Panc1 (cell line): ENCODE results near the gene ADGRG7. TPM values are rescaled to one million over a fixed set of nuclear protein-coding genes. Genes with fewer than 3 reads are reported as not detected.

Experiments
- ATAC-seq: fragments of 200-7000 bp; cut with Tn5 transposase; 2 replicates; pipeline ENCODE4 v1.9.1; 2020; ENCODE audit warnings: mild to moderate bottlenecking, moderate library complexity
- BruUV-seq: library from RNA; stranded (reverse); fragments of 400-500 nt; replicated peaks from 2 replicates; lab custom pipeline; 2021; lab: Mats Ljungman, UMichigan
- CTCF ChIA-PET: fragments of 300-600 bp; sonication (Branson Sonifier 250); formaldehyde crosslinking; loops from one replicate; lab custom pipeline; 2022; ENCODE audit warnings: antibody characterized with exemption; lab: Charles Lee
- POLR2A ChIA-PET: fragments of 300-600 bp; sonication (Branson Sonifier 250); formaldehyde crosslinking; loops from one replicate; lab custom pipeline; 2022; ENCODE audit warnings: antibody characterized with exemption; lab: Charles Lee
- DNase-seq: peaks from one replicate; pipeline ENCODE4 v3.0.0-alpha.2; 2010; ENCODE audit warnings: low read depth, low spot score
- H3K27ac ChIP-seq: 2 replicates; pipeline ENCODE4 v1.5.1; 2011; ENCODE audit warnings: mild to moderate bottlenecking, low read length, inconsistent platforms
- H3K27me3 ChIP-seq: fragments of 200-500 bp; sonication (Bioruptor generic); 2 replicates; pipeline ENCODE4 v1.6.0; 2014; ENCODE audit warnings: low read length, inconsistent platforms; ENCODE audit not compliant: control insufficient read depth, insufficient read depth
- H3K36me3 ChIP-seq: fragments of 200-500 bp; sonication (Bioruptor generic); 2 replicates; pipeline ENCODE4 v1.5.1; 2014; ENCODE audit warnings: inconsistent platforms, mild to moderate bottlenecking, low read length, moderate library complexity; ENCODE audit not compliant: control insufficient read depth, insufficient read depth
- H3K4me1 ChIP-seq: 2 replicates; pipeline ENCODE4 v1.5.1; 2011; ENCODE audit warnings: inconsistent platforms, mild to moderate bottlenecking, low read length, moderate library complexity; ENCODE audit not compliant: control insufficient read depth, insufficient read depth
- H3K4me3 ChIP-seq, 2 experiments: 2 replicates each; pipeline ENCODE4 v1.5.1; 2011 to 2012; ENCODE audit warnings: low read depth in 2 of 2, low read length in 2 of 2, mild to moderate bottlenecking in 2 of 2, inconsistent platforms in 1 of 2, moderate library complexity in 1 of 2
- H3K9me3 ChIP-seq: fragments of 200-500 bp; sonication (Bioruptor generic); 2 replicates; pipeline ENCODE4 v1.5.1; 2014; ENCODE audit warnings: low read depth, mild to moderate bottlenecking, inconsistent platforms, low read length, moderate library complexity; ENCODE audit not compliant: control insufficient read depth, insufficient read depth
- POLR2AphosphoS5 ChIP-seq: IDR thresholded peaks from 2 replicates; pipeline ENCODE4 v1.6.1; 2012; ENCODE audit warnings: mild to moderate bottlenecking, low read depth, low read length, moderate library complexity
- SIN3A ChIP-seq: IDR thresholded peaks from 2 replicates; pipeline ENCODE4 v1.6.1; 2012; ENCODE audit warnings: low read depth, mild to moderate bottlenecking, low read length, moderate library complexity, borderline replicate concordance; ENCODE audit not compliant: insufficient read depth
- TCF7L2 ChIP-seq: IDR thresholded peaks from 2 replicates; pipeline ENCODE4 v1.6.1; 2011; ENCODE audit warnings: mild to moderate bottlenecking, low read depth, low read length, inconsistent platforms
- in situ Hi-C: cut with HindIII; loops from 2 replicates; pipeline ENCODE4 v1.10.0; 2016; ENCODE audit warnings: low sequenced_read_pairs, low pct_unique_long_range_greater_than_20kb
- intact Hi-C: fragments of 100-400 bp; cut with micrococcal nuclease; formaldehyde crosslinking; loops from one replicate; pipeline ENCODE4 v1.10.0; 2022; ENCODE audit not compliant: unreplicated experiment
- total RNA-seq: library from RNA; stranded (reverse); gene quantifications from one replicate; pipeline ENCODE4 v1.2.1, GENCODE V29; 2021; ENCODE audit not compliant: unreplicated experiment
- TF ChIP-seq, protein P1 (sequence below): fragments of 450-650 bp; IDR thresholded peaks from 2 replicates; pipeline ENCODE4 v1.5.1; 2017; ENCODE audit warnings: mild to moderate bottlenecking
- TF ChIP-seq, protein P2 (sequence below), 2 experiments: IDR thresholded peaks; 2 replicates each; pipeline ENCODE4 v1.6.1; 2011 to 2012; ENCODE audit warnings: low read depth in 2 of 2, control low read depth in 1 of 2, low read length in 1 of 2, mild to moderate bottlenecking in 1 of 2, moderate library complexity in 1 of 2; ENCODE audit not compliant: insufficient read depth in 1 of 2

Gene ADGRG7
- total RNA-seq, 1 experiment from 2014 or later, result not detected

DNA sequence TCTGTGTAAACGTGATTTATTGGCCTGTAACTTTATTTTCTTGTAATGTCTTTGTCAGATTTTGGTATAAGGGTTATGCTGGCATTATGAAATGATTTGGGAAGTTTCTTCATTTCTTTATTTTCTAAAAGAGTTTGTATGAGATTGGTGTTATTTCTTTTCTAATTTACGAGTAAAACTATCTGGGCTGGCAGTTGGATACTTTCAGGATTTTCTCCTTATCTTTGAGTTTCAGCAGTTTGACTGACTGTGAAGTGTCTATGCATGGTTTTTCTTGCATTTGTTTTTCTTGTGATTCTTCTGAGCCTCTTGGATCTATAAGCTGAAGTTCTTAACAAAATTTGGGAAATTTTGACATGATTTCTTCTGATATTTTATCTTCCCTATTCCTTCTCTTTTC, 18.1 kb downstream of the ADGRG7 start:
- ChIA-PET CTCF (no interaction called here), POLR2A (no interaction called here)
- in situ Hi-C loops (no loop called here), intact Hi-C loops (no loop called here)
- DNase-seq (no peak), ATAC-seq (no peak)
- Histone ChIP-seq H3K36me3 (no peaks in the 10 kb centered on the region), H3K27me3 (peaks cover 2% of the 10 kb centered on the region; the same call in 1 of the 2 replicates), H3K27ac (no peak overlapping the region), H3K4me1 (no peaks in the 10 kb centered on the region), H3K9me3 (no peaks in the 10 kb centered on the region), H3K4me3 (no peak overlapping the region)
- no TSS peak for BruUV-seq
- TF ChIP-seq, protein P1, sequence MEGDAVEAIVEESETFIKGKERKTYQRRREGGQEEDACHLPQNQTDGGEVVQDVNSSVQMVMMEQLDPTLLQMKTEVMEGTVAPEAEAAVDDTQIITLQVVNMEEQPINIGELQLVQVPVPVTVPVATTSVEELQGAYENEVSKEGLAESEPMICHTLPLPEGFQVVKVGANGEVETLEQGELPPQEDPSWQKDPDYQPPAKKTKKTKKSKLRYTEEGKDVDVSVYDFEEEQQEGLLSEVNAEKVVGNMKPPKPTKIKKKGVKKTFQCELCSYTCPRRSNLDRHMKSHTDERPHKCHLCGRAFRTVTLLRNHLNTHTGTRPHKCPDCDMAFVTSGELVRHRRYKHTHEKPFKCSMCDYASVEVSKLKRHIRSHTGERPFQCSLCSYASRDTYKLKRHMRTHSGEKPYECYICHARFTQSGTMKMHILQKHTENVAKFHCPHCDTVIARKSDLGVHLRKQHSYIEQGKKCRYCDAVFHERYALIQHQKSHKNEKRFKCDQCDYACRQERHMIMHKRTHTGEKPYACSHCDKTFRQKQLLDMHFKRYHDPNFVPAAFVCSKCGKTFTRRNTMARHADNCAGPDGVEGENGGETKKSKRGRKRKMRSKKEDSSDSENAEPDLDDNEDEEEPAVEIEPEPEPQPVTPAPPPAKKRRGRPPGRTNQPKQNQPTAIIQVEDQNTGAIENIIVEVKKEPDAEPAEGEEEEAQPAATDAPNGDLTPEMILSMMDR, result no peak
- TF ChIP-seq, protein P2, sequence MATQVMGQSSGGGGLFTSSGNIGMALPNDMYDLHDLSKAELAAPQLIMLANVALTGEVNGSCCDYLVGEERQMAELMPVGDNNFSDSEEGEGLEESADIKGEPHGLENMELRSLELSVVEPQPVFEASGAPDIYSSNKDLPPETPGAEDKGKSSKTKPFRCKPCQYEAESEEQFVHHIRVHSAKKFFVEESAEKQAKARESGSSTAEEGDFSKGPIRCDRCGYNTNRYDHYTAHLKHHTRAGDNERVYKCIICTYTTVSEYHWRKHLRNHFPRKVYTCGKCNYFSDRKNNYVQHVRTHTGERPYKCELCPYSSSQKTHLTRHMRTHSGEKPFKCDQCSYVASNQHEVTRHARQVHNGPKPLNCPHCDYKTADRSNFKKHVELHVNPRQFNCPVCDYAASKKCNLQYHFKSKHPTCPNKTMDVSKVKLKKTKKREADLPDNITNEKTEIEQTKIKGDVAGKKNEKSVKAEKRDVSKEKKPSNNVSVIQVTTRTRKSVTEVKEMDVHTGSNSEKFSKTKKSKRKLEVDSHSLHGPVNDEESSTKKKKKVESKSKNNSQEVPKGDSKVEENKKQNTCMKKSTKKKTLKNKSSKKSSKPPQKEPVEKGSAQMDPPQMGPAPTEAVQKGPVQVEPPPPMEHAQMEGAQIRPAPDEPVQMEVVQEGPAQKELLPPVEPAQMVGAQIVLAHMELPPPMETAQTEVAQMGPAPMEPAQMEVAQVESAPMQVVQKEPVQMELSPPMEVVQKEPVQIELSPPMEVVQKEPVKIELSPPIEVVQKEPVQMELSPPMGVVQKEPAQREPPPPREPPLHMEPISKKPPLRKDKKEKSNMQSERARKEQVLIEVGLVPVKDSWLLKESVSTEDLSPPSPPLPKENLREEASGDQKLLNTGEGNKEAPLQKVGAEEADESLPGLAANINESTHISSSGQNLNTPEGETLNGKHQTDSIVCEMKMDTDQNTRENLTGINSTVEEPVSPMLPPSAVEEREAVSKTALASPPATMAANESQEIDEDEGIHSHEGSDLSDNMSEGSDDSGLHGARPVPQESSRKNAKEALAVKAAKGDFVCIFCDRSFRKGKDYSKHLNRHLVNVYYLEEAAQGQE (IDR thresholded peaks at IDR 0.05; ENCODE audit: insufficient read depth in 1 of 2, low read depth in 2 of 2, low read length in 1 of 2), result no peak
- TF ChIP-seq POLR2AphosphoS5, result no peak
- no peak for TF ChIP-seq TCF7L2
- no peak for TF ChIP-seq SIN3A

DNA sequence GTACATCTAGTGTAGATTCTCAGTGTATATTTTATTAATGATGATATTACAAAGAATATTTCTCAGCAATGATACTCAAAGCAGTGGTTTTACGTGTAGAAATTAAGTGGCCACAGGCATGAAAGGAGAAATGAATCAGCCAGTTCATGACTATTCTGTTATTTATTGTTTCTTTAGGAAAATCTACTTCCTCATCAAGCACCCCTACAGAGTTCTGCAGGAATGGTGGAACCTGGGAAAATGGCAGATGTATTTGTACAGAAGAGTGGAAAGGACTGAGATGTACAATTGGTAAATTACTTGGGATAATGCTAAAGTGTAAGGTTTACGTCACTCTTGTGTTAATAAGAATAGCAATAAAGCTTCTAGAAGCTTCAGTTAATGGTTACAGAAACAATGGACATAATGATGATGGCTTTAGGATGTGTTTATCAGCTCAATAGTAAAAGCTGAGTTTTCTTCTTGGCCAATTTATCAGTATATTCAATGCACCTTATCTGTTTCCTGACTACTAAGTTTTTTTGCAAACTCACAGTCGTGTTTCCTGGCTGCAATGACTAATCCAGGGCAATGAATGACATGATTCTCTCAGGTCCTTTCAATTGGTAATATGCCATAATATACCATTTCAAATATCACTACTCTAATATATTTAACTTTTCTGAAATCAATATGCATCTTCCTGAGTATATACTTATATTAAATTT, 20.2 kb downstream of the ADGRG7 start:
- in situ Hi-C loops, result no loop called here
- intact Hi-C loops, result no loop called here
- H3K4me3 ChIP-seq, result no peak overlapping the region
- ChIA-PET POLR2A (no interaction called here), CTCF (no interaction called here)
- TF ChIP-seq POLR2AphosphoS5 (no peak), SIN3A (no peak), TCF7L2 (no peak)
- TF ChIP-seq, protein P2 (IDR thresholded peaks at IDR 0.05; ENCODE audit: insufficient read depth in 1 of 2, low read depth in 2 of 2, low read length in 1 of 2), result no peak
- TF ChIP-seq, protein P1, result no peak
- H3K27ac ChIP-seq, result no peak overlapping the region
- no peaks in the 10 kb centered on the region for H3K9me3 ChIP-seq
- no TSS peak for BruUV-seq
- ATAC-seq (no peak), DNase-seq (no peak)
- no peaks in the 10 kb centered on the region for H3K36me3 ChIP-seq
- H3K27me3 ChIP-seq, result peaks cover 2% of the 10 kb centered on the region; the same call in 1 of the 2 replicates
- H3K4me1 ChIP-seq, result no peaks in the 10 kb centered on the region
